HUES64 (cell line): Measurements from ENCODE around the gene SLC12A3.

Source experiments
- H3K27ac ChIP-seq: 2 replicates; pipeline ENCODE4 v1.7.0; 2013; ENCODE audit warnings: low read depth, low read length, inconsistent platforms
- H3K27me3 ChIP-seq: 2 replicates; pipeline ENCODE4 v1.6.1; 2013; ENCODE audit warnings: mild to moderate bottlenecking, low read length; ENCODE audit not compliant: insufficient read depth
- H3K36me3 ChIP-seq: 2 replicates; pipeline ENCODE4 v1.6.1; 2013; ENCODE audit warnings: mild to moderate bottlenecking, low read length; ENCODE audit not compliant: insufficient read depth
- H3K4me1 ChIP-seq: 2 replicates; pipeline ENCODE4 v1.6.1; 2013; ENCODE audit warnings: mild to moderate bottlenecking, low read length, moderate library complexity; ENCODE audit not compliant: insufficient read depth
- H3K4me3 ChIP-seq: 2 replicates; pipeline ENCODE4 v1.5.1; 2013; ENCODE audit warnings: mild to moderate bottlenecking, low read length, moderate library complexity
- H3K9ac ChIP-seq: 2 replicates; pipeline ENCODE4 v1.6.1; 2013; ENCODE audit warnings: mild to moderate bottlenecking, low read depth, low read length
- H3K9me3 ChIP-seq: 2 replicates; pipeline ENCODE4 v1.6.1; 2013; ENCODE audit warnings: low read depth, low read length; ENCODE audit not compliant: insufficient read depth
- WGBS: fragments of 150-250, 120-280 bp; methylation state at CpG from one replicate; pipeline ENCODE4 v1.1.7; 2013; ENCODE audit warnings: missing lambda C conversion rate; 5-methylcytosine and 5-hydroxymethylcytosine counted together

SLC12A3 gene

DNA sequence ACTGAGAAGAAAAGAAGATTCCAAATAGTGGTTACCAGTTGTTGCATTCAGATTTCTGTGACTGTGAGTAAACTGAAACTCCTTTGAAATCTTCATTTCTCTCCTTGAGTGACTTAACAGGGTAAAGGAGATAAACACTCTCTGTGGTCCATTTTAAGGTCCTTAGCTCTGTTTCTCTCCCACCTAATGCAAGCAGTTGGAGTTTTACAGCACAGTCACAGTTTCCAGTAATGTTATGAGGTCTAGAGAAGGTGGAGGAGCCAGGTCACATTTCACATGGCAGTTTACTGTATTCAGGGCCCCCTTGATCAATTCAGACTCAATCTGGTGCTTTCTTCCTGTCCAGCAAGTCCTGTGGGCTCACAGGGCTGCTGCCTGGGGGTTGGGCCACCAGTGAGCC lies 32.2 kb upstream of the SLC12A3 start:
- Histone ChIP-seq H3K9me3 (no peaks in the 10 kb centered on the region), H3K27me3 (no peaks in the 10 kb centered on the region), H3K9ac (no peak overlapping the region), H3K27ac (no peak overlapping the region), H3K4me3 (no peak overlapping the region), H3K36me3 (peaks cover 94% of the 10 kb centered on the region), H3K4me1 (no peaks in the 10 kb centered on the region)

DNA sequence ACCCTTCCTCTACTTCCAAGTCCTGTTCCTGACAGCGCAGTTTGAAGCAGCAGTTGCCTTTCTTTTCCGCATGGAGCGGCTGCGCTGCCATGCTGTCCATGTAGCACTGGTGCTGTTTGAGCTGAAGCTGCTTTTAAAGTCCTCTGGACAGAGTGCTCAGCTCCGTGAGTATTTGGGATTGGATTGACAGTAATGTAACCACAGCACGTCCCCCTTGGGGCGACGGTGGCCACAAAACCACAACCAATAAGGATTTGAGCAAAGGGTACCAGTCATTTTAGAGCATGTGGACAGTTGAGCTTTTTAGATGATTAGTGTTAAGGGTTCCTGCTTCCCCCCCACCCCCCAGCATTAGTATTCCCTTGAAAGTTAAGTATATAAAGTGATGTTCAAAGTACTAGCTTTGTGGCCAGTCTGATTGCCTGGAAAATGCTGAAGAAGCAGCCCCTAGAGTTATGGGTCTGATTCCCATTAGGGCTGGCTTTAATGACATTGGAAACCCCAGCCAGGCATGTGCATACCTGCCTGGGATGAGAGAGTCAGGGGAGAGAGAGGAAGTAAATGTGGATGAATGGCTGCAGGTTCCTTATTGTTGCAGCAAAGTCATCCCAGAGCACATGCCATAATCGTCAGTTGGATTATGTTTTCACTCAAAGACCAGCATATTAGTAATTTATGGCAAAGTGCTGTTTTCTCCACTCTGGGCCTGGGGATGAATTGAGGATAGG lies 31.6 kb upstream of the SLC12A3 start:
- no peaks in the 10 kb centered on the region for H3K4me1 ChIP-seq
- H3K27ac ChIP-seq = no peak overlapping the region
- no peak overlapping the region for H3K4me3 ChIP-seq
- H3K36me3 ChIP-seq = peaks cover 97% of the 10 kb centered on the region
- 95% methylated on average over 9 of the region's 9 CpGs for WGBS
- no peaks in the 10 kb centered on the region for H3K9me3 ChIP-seq
- no peak overlapping the region for H3K9ac ChIP-seq
- no peaks in the 10 kb centered on the region for H3K27me3 ChIP-seq

DNA sequence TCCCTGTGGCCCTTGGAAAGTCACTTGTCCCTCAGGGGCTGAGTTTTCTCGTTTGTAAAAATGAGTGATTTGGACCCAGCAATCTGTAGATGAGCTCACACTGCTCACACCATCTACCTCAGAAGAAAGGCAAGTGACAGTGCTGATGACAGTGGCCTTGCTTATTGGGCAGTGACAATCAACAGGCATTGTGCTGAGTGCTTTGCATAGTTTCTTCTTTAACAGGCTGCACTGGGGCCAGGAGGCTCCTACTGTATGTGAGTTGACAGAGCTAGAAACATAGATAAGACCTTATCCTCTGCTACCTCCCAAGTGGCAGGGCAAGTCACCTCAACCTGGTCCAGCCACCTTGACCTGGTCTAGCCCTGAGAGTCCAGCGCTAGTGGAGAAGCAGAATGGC lies 29.7 kb upstream of the SLC12A3 start:
- no peak overlapping the region for H3K9ac ChIP-seq
- no peak overlapping the region for H3K4me3 ChIP-seq
- no peaks in the 10 kb centered on the region for H3K9me3 ChIP-seq
- H3K36me3 ChIP-seq = peaks cover 94% of the 10 kb centered on the region
- H3K4me1 ChIP-seq = no peaks in the 10 kb centered on the region
- no peak overlapping the region for H3K27ac ChIP-seq
- WGBS = 92% methylated on average over 2 of the region's 2 CpGs
- H3K27me3 ChIP-seq = no peaks in the 10 kb centered on the region

- Histone ChIP-seq H3K4me1 (no peaks in the 10 kb centered on the region), H3K9ac (no peak overlapping the region), H3K27ac (no peak overlapping the region), H3K4me3 (no peak overlapping the region), H3K27me3 (no peaks in the 10 kb centered on the region), H3K9me3 (no peaks in the 10 kb centered on the region), H3K36me3 (peaks cover 93% of the 10 kb centered on the region)
- 93% methylated on average over 4 of the region's 5 CpGs for WGBS
Observed at GRCh38 chr16:56836410-56837230, 28.4 kb upstream of the SLC12A3 start.

DNA sequence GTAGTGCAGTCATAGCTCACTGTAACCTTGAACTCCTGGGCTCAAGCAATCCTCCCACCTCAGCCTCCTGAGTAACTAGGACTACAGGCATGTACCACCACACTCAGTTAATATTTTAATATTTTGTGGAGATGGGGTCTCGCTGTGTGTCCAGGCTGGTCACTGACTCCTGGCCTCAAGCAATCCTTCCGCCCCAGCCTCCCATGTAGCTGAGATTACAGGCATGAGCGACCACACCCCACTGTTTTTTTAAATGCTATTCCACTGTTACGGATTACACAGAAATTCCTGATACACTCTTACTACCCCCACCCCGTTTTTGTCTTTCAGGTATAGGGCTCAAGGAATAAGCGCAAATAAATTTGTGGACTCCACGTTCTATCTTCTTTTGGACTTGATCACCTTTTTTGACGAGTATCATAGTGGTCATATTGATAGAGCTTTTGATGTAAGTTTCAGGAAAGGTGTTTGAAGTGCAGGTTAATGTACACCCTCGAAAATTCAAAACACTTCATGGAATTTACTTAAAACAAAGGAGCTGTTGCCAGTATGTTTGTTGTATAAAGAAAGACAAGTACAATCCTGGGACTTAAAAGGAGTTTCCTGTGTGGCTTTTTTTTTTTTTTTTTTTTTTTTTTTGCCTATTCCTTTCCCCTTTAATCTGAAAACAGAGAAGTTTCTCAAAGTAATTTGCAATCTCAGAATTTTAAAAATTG lies 26.2 kb upstream of the SLC12A3 start:
- WGBS = 95% methylated on average over 9 of the region's 9 CpGs
- H3K9me3 ChIP-seq = no peaks in the 10 kb centered on the region
- H3K36me3 ChIP-seq = peaks cover 93% of the 10 kb centered on the region
- no peaks in the 10 kb centered on the region for H3K4me1 ChIP-seq
- no peak overlapping the region for H3K27ac ChIP-seq
- H3K4me3 ChIP-seq = no peak overlapping the region
- no peak overlapping the region for H3K9ac ChIP-seq
- H3K27me3 ChIP-seq = no peaks in the 10 kb centered on the region

DNA sequence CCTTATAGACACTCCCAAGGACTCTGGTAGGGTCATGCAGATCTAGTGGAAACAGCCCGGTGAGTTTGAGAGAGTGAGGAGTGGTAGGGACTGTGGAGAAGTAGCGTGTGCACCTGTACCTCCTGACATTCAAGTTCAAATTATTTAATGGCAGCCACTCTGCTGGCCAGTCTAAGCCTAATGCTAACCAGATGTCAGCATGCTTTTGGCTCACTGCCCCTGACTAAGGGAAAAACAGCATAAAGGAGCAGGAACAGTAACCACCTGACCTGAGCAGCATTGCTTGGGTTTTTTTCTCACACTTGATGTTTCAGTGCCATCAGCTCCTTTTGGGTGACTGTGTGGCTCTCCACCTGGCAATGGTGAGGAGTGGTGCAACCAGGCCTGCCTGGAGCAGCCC lies 23.8 kb upstream of the SLC12A3 start:
- Histone ChIP-seq H3K4me3 (no peak overlapping the region), H3K4me1 (no peaks in the 10 kb centered on the region), H3K36me3 (peaks cover 88% of the 10 kb centered on the region), H3K27me3 (no peaks in the 10 kb centered on the region), H3K9ac (no peak overlapping the region), H3K27ac (no peak overlapping the region), H3K9me3 (no peaks in the 10 kb centered on the region)
- whole genome bisulfite sequencing = 95% methylated on average over 2 of the region's 2 CpGs

GRCh38 chr16:56841659-56842058 lies 23.3 kb upstream of the SLC12A3 start:
- H3K27me3 ChIP-seq = no peaks in the 10 kb centered on the region
- 95% methylated on average over 10 of the region's 10 CpGs for WGBS
- no peak overlapping the region for H3K27ac ChIP-seq
- H3K9me3 ChIP-seq = no peaks in the 10 kb centered on the region
- no peak overlapping the region for H3K4me3 ChIP-seq
- H3K4me1 ChIP-seq = no peaks in the 10 kb centered on the region
- peaks cover 83% of the 10 kb centered on the region for H3K36me3 ChIP-seq
- no peak overlapping the region for H3K9ac ChIP-seq

- H3K9me3 ChIP-seq = no peaks in the 10 kb centered on the region
- H3K36me3 ChIP-seq = peaks cover 79% of the 10 kb centered on the region
- no peak overlapping the region for H3K4me3 ChIP-seq
- no peaks in the 10 kb centered on the region for H3K4me1 ChIP-seq
- H3K9ac ChIP-seq = no peak overlapping the region
- no peak overlapping the region for H3K27ac ChIP-seq
- no peaks in the 10 kb centered on the region for H3K27me3 ChIP-seq
Observed at GRCh38 chr16:56842133-56842532, 22.9 kb upstream of the SLC12A3 start.

DNA sequence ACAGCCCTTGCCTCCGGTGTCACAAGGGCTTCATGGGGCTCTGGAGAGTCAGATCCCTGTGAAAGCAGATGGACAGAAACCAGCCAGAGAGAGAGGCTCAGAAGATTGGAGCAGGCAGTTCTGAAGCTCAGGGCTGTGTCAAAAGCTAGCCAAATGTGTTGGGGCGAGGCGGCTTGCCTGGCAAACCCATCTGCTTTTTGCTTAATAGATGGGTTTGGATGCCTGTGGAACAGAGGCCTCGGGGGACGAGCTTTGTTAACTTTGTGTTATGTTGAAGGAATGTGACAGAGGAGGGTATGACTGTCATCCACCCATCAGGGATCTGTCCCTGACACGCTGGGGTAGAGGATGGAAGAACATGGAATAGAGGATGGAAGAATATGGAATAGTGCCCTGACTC lies 21.0 kb upstream of the SLC12A3 start:
- Histone ChIP-seq H3K9ac (no peak overlapping the region), H3K27me3 (no peaks in the 10 kb centered on the region), H3K36me3 (peaks cover 60% of the 10 kb centered on the region), H3K27ac (no peak overlapping the region), H3K4me1 (peaks cover 12% of the 10 kb centered on the region; the same call in 1 of the 2 replicates), H3K4me3 (no peak overlapping the region), H3K9me3 (no peaks in the 10 kb centered on the region)
- WGBS = 94% methylated on average over 6 of the region's 6 CpGs

GRCh38 chr16:56847173-56847910 lies 17.7 kb upstream of the SLC12A3 start:
- H3K36me3 ChIP-seq = peaks cover 31% of the 10 kb centered on the region
- no peak overlapping the region for H3K9ac ChIP-seq
- H3K9me3 ChIP-seq = no peaks in the 10 kb centered on the region
- no peaks in the 10 kb centered on the region for H3K27me3 ChIP-seq
- H3K4me1 ChIP-seq = peaks cover 23% of the 10 kb centered on the region; the same call in 1 of the 2 replicates
- no peak overlapping the region for H3K4me3 ChIP-seq
- WGBS = 90% methylated on average over 9 of the region's 9 CpGs
- H3K27ac ChIP-seq = no peak overlapping the region
